OCI-LY1 (cell line): ENCODE results near the gene TMEFF2.
"Not testable (repeated sequence)": the region's sequence is repeated elsewhere in the genome, so short reads cannot be mapped to it uniquely, and the experiment has no call there.

Experiments used
- H2AFZ ChIP-seq: fragments of 200-600 bp; sonication (generic), shearing (Covaris generic); 2 replicates; pipeline ENCODE4 v1.6.0; 2014; ENCODE audit warnings: antibody characterized with exemption, mild to moderate bottlenecking, low read length
- H3F3A ChIP-seq: fragments of 200-600 bp; sonication (generic), shearing (Covaris generic); 2 replicates; pipeline ENCODE4 v1.6.0; 2014; ENCODE audit warnings: mild to moderate bottlenecking, antibody characterized with exemption, low read length, moderate library complexity; ENCODE audit not compliant: insufficient read depth
- H3K27ac ChIP-seq: fragments of 200-600 bp; sonication (generic); 2 replicates; pipeline ENCODE4 v1.5.1; 2014; ENCODE audit warnings: low read length, mixed run types, mild to moderate bottlenecking, low read depth; ENCODE audit not compliant: poor library complexity, severe bottlenecking
- H3K27me3 ChIP-seq: fragments of 200-600 bp; sonication (generic); 2 replicates; pipeline ENCODE4 v1.6.0; 2014; ENCODE audit warnings: antibody characterized with exemption, mild to moderate bottlenecking, low read length, moderate library complexity; ENCODE audit not compliant: insufficient read depth
- H3K36me3 ChIP-seq: fragments of 200-600 bp; sonication (generic); 2 replicates; pipeline ENCODE4 v1.6.1; 2014; ENCODE audit warnings: mild to moderate bottlenecking, antibody characterized with exemption, low read length, moderate library complexity, mixed read lengths; ENCODE audit not compliant: insufficient read depth
- H3K4me1 ChIP-seq: fragments of 200-600 bp; sonication (generic); 2 replicates; pipeline ENCODE4 v1.5.1; 2014; ENCODE audit warnings: mild to moderate bottlenecking, low read length, moderate library complexity; ENCODE audit not compliant: insufficient read depth, severe bottlenecking
- H3K4me2 ChIP-seq: fragments of 200-600 bp; sonication (generic), shearing (Covaris generic); 2 replicates; pipeline ENCODE4 v1.6.1; 2014; ENCODE audit warnings: low read length
- H3K4me3 ChIP-seq: fragments of 200-600 bp; sonication (generic); 2 replicates; pipeline ENCODE4 v1.5.1; 2014; ENCODE audit warnings: low read length, low read depth, mild to moderate bottlenecking, mixed read lengths; ENCODE audit not compliant: poor library complexity, severe bottlenecking
- H3K79me2 ChIP-seq: fragments of 200-600 bp; shearing (Covaris generic); 2 replicates; pipeline ENCODE4 v1.6.1; 2016; ENCODE audit warnings: mixed run types, low read length, mixed read lengths; ENCODE audit not compliant: insufficient read depth
- H3K9ac ChIP-seq: fragments of 200-600 bp; sonication (generic), shearing (Covaris generic); 2 replicates; pipeline ENCODE4 v1.6.1; 2014; ENCODE audit warnings: mild to moderate bottlenecking, low read length, mixed read lengths
- H3K9me2 ChIP-seq: fragments of 200-600 bp; sonication (generic), shearing (Covaris generic); 2 replicates; pipeline ENCODE4 v1.6.1; 2014; ENCODE audit warnings: low read depth, mild to moderate bottlenecking, low read length, mixed read lengths
- H3K9me3 ChIP-seq: fragments of 200-600 bp; shearing (Covaris generic); 2 replicates; pipeline ENCODE4 v1.6.1; 2014; ENCODE audit warnings: low read length, mixed read lengths
- H4K20me1 ChIP-seq: fragments of 200-600 bp; sonication (generic), shearing (Covaris generic); 2 replicates; pipeline ENCODE4 v1.6.0; 2016; ENCODE audit warnings: mild to moderate bottlenecking, low read length; ENCODE audit not compliant: insufficient read depth
- CTCF ChIP-seq: fragments of 200-600 bp; sonication (generic), shearing (Covaris generic); IDR thresholded peaks from 2 replicates; pipeline ENCODE4 v1.5.1; 2017; ENCODE audit warnings: mild to moderate bottlenecking, antibody characterized with exemption, low read length, moderate library complexity, mixed read lengths
- EZH2 ChIP-seq: fragments of 200-600 bp; sonication (generic), shearing (Covaris generic); IDR thresholded peaks from 2 replicates; pipeline ENCODE4 v1.8.0; 2017; ENCODE audit warnings: borderline replicate concordance, mixed run types, mild to moderate bottlenecking, antibody characterized with exemption, low read length, moderate library complexity, mixed read lengths

The TMEFF2 gene

GRCh38 chr2:192082121-192082520 lies 112.6 kb downstream of the TMEFF2 start:
- TF ChIP-seq EZH2 (no peak), CTCF (no peak)
- no peaks in the 10 kb centered on the region for H3K36me3 ChIP-seq
- H3K4me2 ChIP-seq = no peak overlapping the region
- H3K4me1 ChIP-seq = no peaks in the 10 kb centered on the region
- H3K9me3 ChIP-seq = no peaks in the 10 kb centered on the region
- no peaks in the 10 kb centered on the region for H3K9me2 ChIP-seq
- no peak overlapping the region for H3K9ac ChIP-seq
- H3K27me3 ChIP-seq = no peaks in the 10 kb centered on the region
- H4K20me1 ChIP-seq = no peaks in the 10 kb centered on the region
- H3K4me3 ChIP-seq = no peak overlapping the region
- H3F3A ChIP-seq = no peaks in the 10 kb centered on the region
- no peaks in the 10 kb centered on the region for H3K79me2 ChIP-seq
- no peak overlapping the region for H2AFZ ChIP-seq
- no peak overlapping the region for H3K27ac ChIP-seq

GRCh38 chr2:192080096-192080495 lies 114.6 kb downstream of the TMEFF2 start:
- not testable (repeated sequence) for H3K36me3 ChIP-seq, H3K4me3 ChIP-seq, H2AFZ ChIP-seq, H3K79me2 ChIP-seq, H3K4me1 ChIP-seq, H3K9me2 ChIP-seq, H3K9ac ChIP-seq, H3F3A ChIP-seq, H4K20me1 ChIP-seq, H3K27ac ChIP-seq, H3K4me2 ChIP-seq, H3K27me3 ChIP-seq, H3K9me3 ChIP-seq

- no peaks in the 10 kb centered on the region for H3K9me3 ChIP-seq
- no peak overlapping the region for H3K27ac ChIP-seq
- no peaks in the 10 kb centered on the region for H3F3A ChIP-seq
- no peaks in the 10 kb centered on the region for H3K36me3 ChIP-seq
- no peaks in the 10 kb centered on the region for H3K79me2 ChIP-seq
- TF ChIP-seq EZH2 (no peak), CTCF (no peak)
- no peaks in the 10 kb centered on the region for H3K9me2 ChIP-seq
- H3K27me3 ChIP-seq = no peaks in the 10 kb centered on the region
- H2AFZ ChIP-seq = no peak overlapping the region
- H3K9ac ChIP-seq = no peak overlapping the region
- no peaks in the 10 kb centered on the region for H3K4me1 ChIP-seq
- H3K4me2 ChIP-seq = no peak overlapping the region
- no peak overlapping the region for H3K4me3 ChIP-seq
- no peaks in the 10 kb centered on the region for H4K20me1 ChIP-seq
These were observed 120.9 kb downstream of the TMEFF2 start for GRCh38 chr2:192073878-192074277.

DNA sequence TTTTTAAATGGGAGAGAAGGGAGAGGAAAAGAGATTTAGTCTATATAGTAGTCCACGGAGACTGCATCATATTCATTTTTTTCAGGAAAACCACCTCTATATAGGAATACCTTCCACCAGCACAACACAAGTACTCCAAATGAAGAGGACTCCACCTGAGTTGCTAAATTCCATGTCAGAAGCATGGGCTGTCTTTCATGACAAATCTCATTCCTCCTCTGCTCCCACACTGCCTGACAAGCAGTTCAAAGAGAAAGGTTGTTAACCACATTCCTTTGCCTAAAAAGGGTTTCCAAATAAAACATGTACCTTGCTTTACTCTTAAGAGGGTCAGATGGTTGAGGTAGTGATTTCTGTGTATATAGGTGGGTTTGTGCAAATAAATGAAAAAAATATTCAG lies 122.0 kb downstream of the TMEFF2 start:
- Histone ChIP-seq H4K20me1 (no peaks in the 10 kb centered on the region), H3K4me3 (no peak overlapping the region), H3K27me3 (no peaks in the 10 kb centered on the region), H3K79me2 (no peaks in the 10 kb centered on the region), H3F3A (no peaks in the 10 kb centered on the region), H3K9ac (no peak overlapping the region), H2AFZ (no peak overlapping the region), H3K4me2 (no peak overlapping the region), H3K27ac (no peak overlapping the region), H3K36me3 (no peaks in the 10 kb centered on the region), H3K4me1 (no peaks in the 10 kb centered on the region), H3K9me2 (no peaks in the 10 kb centered on the region), H3K9me3 (no peaks in the 10 kb centered on the region)
- no peak for TF ChIP-seq CTCF
- no peak for TF ChIP-seq EZH2
